ENCODE results near the gene ALLC.
"Not testable (repeated sequence)": the region's sequence is repeated elsewhere in the genome, so short reads cannot be mapped to it uniquely, and the experiment has no call there.

Gene ALLC

GRCh38 chr2:3626118-3626811 lies 31.7 kb upstream of the ALLC start:
- DNase-seq (ENCODE audit: low read depth in 3 of 3), result no peak

DNA sequence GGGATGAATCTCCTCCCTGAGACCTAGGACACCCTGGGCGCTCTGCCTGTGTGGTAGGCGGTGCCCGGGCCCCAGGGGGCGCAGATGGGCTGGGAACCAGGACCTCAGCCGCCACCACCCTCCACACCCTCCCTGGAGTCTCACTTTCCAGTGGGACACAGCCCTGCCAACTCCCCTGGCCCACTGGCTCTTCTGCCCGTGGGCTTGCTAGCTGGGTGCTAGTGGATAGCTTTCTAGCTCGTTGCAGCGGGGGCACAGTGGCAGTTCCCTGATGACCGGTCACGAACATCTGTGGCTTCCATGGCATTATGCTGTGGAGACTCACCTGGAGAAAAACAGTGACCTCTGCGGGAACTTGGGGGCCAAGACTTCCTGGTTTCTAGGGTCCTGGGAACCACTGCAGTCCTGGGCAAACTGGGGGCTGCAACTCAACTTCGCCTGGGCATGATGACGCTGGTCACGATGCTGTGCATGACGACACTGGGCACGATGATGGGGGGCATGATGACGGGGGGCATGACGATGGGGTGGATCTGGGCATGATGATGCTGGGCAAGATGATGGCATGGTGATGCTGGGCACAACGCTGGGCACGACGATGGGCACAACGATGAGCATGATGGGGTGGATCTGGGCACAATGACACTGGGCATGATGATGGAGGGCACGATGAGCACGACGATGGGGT lies 31.0 kb upstream of the ALLC start:
- DNase-seq (ENCODE audit: low read depth in 3 of 3), result no peak

DNA sequence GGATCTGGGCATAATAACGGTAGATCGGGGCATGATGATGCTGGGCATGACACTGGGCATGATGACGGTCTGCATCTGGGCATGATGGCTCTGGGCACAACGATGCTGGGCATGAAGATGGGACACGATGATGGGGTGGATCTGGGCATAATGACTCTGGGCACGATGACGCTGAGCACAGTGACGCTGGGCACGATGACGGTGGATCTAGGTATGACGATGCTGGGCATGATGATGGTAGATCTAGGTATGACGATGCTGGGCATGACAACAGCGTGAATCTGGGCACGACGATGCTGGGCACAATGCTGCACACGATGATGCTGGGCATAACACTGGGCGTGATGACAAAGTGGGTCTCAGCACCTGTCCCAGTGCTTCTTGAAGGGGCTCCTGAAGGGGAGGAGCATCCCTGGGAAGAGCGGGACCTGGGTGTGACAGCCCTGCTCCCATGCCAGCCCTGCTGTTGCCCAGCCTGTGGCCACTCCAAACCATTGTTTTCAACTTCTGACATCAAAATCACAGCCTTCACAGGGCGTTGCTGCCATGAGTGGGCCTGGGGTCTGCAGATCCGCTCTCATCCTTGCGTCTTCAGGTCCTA lies 30.4 kb upstream of the ALLC start:
- no peak for DNase-seq (ENCODE audit: low read depth in 3 of 3)

DNA sequence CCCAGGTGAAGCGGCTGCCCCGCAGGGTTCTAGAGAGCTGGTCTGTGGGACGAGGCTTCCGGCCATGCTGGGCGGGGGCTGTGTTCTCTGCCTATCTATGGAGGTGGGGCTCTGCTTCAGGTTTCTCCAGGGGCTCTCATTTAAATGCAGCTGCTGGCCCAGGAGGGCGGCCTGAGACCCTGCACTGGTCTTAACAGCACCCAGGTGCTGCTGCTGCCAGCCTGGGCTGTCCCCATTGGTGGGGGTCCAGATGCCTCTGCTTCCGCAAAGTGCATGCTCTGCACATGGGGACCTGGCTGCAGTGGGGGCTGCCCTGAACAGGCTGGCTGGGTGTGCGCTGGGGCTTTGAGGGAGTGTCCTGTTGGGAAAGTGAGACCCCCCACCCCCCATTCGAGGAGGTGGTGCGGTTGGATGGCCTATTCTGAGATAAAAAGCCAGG lies 29.7 kb upstream of the ALLC start:
- DNase-seq (ENCODE audit: low read depth in 3 of 3), result no peak

GRCh38 chr2:3628800-3629199 lies 29.2 kb upstream of the ALLC start:
- DNase-seq (ENCODE audit: low read depth in 3 of 3), result no peak

DNA sequence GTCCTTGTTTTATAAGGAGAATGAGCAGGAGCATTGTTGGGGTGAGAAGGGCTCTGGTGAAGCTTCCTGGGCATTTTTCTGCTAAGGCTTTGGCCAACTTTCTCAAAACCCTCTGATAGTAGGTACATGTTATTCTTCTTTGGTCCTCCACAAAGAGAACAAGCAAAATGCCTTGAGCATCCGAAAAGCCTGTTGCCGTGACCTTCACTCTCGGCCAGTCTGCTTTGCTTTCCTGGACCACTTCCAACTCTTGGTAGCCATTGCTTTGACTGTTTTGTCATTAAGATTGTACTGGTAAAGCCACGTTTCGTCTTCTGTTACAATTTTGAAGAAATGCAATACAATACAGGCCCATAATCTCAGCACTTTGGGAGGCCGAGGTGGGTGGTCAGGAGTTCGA lies 27.4 kb upstream of the ALLC start:
- DNase-seq (ENCODE audit: low read depth in 3 of 3), result no peak

GRCh38 chr2:3631161-3631850 lies 26.7 kb upstream of the ALLC start:
- DNase-seq (ENCODE audit: low read depth in 3 of 3), result no peak

GRCh38 chr2:3631851-3632659 lies 25.9 kb upstream of the ALLC start:
- DNase-seq (ENCODE audit: low read depth in 3 of 3), result no peak

DNA sequence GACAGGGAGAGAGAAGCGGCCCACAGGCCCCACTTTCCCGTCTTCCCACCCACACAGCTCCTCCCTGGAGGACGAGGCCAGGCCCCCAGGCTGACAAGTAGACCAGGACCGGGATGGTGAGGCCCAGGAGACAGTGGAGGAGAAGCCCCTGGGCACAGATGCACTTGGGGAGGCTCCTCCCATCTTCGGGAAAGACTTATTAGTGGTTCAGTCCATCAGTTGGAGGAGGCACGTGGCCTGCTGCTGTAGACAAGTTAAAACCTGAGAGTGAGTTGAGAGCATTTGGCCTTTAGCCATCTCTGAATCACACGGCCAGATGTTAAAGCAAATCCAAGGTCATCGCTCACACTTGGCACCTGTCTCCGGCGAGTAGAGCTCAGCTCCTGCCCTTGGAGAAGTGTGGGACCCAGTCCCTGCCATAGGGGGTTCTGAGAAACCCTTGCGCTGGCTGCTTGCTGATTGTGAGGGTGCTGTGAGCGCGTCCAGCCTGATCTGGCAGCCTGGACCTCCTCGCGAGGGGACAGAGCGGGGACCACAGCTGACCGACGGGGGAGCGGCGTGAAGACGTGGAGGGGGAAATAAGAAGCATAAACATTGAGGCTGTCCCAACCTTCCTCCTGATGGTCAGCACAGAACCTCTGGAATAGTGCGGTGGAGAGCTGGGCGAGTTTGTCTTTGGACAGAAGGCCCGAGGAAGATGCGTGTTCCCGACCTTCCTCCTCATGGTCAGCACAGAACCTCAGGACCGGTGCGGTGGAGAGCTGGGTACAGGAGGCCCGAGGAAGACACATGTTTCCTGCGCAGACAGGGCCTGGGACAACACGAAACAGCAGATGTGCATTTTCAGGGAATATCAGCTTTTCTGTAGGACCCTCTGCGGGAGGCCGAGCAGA lies 24.7 kb upstream of the ALLC start:
- DNase-seq (ENCODE audit: low read depth in 3 of 3), result no peak

- DNase-seq (ENCODE audit: low read depth in 3 of 3), result no peak
These were observed 23.9 kb upstream of the ALLC start for GRCh38 chr2:3633982-3634595.

- no peak for DNase-seq (ENCODE audit: low read depth in 3 of 3)
These were observed 23.3 kb upstream of the ALLC start for GRCh38 chr2:3634596-3635121.

DNA sequence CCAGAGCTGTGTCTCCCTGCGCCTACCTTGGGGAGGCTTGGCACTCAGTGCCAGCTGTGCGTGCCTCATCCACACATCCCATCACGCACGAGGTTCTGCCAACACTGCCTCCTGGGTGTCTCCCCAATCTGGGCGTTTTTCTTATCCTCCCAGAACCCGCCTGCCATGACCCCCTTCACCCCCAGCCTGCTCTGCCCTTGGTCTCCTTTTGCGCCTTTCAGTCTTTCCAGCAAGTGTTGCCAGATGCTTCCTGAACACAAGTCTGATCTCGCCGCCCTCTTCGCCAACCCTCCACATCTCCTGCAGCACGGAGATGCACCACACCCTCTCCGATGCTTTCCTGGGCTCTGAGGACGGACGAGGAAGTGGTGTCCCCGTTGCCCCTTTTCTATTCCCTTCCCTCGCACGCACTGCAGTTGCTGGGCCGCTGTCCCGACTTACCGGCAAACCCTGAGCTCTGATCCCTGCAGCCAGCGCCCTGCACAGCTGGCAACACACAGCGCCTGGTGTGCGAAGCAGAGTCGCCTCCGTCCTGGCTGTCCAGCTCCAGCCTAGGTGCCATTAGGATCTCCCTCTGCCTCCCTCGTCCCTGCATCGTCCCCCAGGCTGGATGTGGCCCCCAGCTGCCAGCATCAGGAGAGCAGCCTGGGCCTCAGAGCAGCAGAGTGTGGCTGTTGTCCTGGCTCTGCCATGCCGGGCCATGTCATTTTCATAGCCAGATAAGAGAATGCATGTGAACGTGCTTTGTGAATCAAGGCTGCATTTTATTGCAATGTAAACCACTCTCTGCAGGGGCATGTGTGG lies 22.6 kb upstream of the ALLC start:
- DNase-seq (ENCODE audit: low read depth in 3 of 3), result no peak

GRCh38 chr2:3635975-3636327 lies 22.0 kb upstream of the ALLC start:
- not testable (repeated sequence) for DNase-seq (ENCODE audit: low read depth in 3 of 3)

DNA sequence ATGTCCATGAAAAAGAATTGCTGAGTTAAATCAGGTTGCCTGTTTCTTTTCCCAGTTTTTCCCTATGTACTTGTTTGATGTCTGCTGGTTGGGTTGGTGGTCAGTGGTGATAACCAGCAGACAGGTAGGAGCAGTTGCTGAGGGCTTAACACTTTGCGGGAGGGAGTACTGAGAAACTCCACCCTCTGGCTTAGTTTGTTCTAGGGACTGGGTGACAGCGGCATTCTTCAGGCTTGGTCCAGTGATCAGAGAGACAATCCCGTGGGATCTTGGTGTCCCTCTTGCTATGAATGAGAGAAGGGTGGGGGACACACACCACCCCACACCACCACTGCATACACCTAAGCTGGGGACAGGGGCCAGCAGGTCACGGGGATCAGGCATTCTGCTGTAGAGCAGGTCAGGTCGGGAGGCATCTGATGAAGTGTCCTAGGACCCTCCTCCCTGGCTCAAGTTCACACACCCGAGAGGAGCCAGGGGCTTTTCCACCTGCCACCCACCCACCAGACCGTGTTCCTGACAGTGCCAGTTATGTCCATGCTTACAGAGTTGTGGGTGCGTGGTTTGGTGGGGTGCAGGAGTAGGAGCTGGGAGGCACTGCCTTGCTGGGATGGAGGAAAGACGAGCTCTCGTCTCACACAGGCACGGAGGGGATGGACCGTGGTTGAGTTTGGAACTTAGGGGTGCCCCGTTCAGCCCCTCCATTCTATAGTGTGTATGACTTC lies 21.3 kb upstream of the ALLC start:
- DNase-seq (ENCODE audit: low read depth in 3 of 3), result no peak

- DNase-seq (ENCODE audit: low read depth in 3 of 3), result no peak
These were observed 20.7 kb upstream of the ALLC start for GRCh38 chr2:3637311-3637675.

GRCh38 chr2:3637692-3638455 lies 20.1 kb upstream of the ALLC start:
- DNase-seq (ENCODE audit: low read depth in 3 of 3), result no peak

- DNase-seq (ENCODE audit: low read depth in 3 of 3), result no peak
These were observed 19.6 kb upstream of the ALLC start for GRCh38 chr2:3638456-3638810.

Data from stimulated activated CD4-positive, alpha-beta T cell treated with anti-CD3 and anti-CD28 coated beads, TNF-alpha, amount 100 ng/mL, for 4 hours (primary cell).